ENCODE data around the gene ZBED4.
A peak's percentile ranks its signal among the peaks of the same experiment; 100 is the strongest.

ZBED4 gene, protein sequence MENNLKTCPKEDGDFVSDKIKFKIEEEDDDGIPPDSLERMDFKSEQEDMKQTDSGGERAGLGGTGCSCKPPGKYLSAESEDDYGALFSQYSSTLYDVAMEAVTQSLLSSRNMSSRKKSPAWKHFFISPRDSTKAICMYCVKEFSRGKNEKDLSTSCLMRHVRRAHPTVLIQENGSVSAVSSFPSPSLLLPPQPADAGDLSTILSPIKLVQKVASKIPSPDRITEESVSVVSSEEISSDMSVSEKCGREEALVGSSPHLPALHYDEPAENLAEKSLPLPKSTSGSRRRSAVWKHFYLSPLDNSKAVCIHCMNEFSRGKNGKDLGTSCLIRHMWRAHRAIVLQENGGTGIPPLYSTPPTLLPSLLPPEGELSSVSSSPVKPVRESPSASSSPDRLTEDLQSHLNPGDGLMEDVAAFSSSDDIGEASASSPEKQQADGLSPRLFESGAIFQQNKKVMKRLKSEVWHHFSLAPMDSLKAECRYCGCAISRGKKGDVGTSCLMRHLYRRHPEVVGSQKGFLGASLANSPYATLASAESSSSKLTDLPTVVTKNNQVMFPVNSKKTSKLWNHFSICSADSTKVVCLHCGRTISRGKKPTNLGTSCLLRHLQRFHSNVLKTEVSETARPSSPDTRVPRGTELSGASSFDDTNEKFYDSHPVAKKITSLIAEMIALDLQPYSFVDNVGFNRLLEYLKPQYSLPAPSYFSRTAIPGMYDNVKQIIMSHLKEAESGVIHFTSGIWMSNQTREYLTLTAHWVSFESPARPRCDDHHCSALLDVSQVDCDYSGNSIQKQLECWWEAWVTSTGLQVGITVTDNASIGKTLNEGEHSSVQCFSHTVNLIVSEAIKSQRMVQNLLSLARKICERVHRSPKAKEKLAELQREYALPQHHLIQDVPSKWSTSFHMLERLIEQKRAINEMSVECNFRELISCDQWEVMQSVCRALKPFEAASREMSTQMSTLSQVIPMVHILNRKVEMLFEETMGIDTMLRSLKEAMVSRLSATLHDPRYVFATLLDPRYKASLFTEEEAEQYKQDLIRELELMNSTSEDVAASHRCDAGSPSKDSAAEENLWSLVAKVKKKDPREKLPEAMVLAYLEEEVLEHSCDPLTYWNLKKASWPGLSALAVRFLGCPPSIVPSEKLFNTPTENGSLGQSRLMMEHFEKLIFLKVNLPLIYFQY

DNA sequence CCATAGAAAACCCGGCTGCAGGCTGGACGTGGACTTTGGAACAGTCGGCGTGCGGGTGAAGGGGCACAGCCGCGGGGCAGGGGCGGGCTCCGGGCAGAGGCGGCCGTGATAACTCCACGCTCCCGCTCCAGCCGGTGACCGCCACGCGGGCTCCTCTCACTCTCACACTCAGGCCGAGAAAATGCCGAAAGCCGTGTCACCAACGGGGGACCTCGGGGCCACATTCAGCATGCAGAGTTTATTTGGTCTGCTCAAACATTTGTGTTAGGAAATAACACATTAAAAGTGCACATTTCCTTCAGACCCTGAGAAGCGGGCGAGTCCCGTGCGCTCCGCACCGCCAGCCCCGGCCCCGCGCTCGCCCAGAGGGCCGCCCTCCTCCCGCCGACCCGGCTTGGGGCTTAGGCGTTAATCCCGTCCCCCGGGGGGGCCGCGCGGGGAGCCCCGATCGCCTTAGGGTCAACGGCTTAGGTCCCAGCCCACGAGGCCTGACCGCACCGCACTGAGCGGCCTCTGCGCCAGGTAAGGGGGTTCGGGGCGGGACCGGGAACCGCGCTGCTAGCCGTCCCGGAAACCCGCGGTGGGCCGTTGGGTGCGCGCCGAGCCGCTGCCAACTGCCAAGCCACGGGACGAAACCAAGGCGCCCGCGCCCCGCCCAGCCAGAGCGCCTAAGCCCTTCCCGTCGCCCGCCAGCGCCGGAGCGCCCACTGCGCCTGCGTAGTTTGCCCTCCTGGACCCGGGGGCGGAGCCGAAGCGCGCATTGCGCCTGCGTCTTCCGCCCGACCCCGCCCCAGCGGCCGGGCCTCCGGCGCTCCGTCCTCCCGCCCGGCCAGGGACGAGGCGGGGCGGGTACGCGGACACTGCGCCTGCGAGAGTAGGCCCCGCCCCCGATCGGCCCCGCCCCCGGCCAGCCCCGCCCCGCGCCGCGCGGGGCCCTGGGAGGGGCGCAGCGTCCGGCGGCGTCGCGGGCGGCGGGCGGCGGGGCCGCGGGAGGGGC lies at the start of gene ZBED4:
Gene ZBED4, plus strand, starts transcription at position 947 of the 997 bp plus-strand sequence. CDS start 29,819 bp downstream, outside the sequence.
- DNase-seq (ENCODE audit: extremely low read depth, insufficient read length) = peak; percentile 98
- TF ChIP-seq, protein P1, sequence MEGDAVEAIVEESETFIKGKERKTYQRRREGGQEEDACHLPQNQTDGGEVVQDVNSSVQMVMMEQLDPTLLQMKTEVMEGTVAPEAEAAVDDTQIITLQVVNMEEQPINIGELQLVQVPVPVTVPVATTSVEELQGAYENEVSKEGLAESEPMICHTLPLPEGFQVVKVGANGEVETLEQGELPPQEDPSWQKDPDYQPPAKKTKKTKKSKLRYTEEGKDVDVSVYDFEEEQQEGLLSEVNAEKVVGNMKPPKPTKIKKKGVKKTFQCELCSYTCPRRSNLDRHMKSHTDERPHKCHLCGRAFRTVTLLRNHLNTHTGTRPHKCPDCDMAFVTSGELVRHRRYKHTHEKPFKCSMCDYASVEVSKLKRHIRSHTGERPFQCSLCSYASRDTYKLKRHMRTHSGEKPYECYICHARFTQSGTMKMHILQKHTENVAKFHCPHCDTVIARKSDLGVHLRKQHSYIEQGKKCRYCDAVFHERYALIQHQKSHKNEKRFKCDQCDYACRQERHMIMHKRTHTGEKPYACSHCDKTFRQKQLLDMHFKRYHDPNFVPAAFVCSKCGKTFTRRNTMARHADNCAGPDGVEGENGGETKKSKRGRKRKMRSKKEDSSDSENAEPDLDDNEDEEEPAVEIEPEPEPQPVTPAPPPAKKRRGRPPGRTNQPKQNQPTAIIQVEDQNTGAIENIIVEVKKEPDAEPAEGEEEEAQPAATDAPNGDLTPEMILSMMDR (IDR thresholded peaks at IDR 0.05; ENCODE audit: insufficient read depth, low read length, poor library complexity, severe bottlenecking) = no peak
- Histone ChIP-seq H3K36me3 (ENCODE audit: control insufficient read depth, insufficient read depth, low read length) (no peaks in the 10 kb centered on the region; the same call in 1 of the 2 replicates), H3K4me3 (replicated peaks; ENCODE audit: low read depth, low read length) (peak within 1 kb of the TSS; percentile 92), H3K27me3 (replicated peaks; ENCODE audit: control insufficient read depth, insufficient read depth, low read length) (peaks cover 1% of the 10 kb centered on the region; the same call in 1 of the 2 replicates)

DNA sequence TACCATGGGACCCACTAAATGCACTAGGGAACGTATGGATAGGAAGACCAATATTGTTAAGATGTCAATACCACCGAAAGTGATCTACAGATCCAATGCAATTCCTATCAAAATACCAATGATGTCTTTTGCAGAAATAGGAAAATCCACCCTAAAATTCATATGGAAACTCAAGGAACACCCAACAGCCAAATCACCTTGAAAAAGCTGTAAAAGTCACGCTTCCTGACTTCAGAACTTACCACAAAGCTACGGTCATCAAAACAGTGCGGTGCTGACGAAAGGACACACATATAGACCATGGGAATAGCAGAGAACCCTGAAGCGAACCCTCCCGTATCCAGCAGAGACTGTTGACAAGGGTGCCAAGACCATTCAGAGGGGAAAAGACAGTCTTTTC lies 46.5 kb upstream of the ZBED4 start:
- Histone ChIP-seq H3K27me3 (replicated peaks; ENCODE audit: control insufficient read depth, insufficient read depth, low read length) (no peaks in the 10 kb centered on the region), H3K4me3 (replicated peaks; ENCODE audit: low read depth, low read length) (no peak overlapping the region), H3K36me3 (ENCODE audit: control insufficient read depth, insufficient read depth, low read length) (peaks cover 8% of the 10 kb centered on the region)
- TF ChIP-seq, protein P1 (IDR thresholded peaks at IDR 0.05; ENCODE audit: insufficient read depth, low read length, poor library complexity, severe bottlenecking) = no peak
- DNase-seq (ENCODE audit: extremely low read depth, insufficient read length) = no peak

DNA sequence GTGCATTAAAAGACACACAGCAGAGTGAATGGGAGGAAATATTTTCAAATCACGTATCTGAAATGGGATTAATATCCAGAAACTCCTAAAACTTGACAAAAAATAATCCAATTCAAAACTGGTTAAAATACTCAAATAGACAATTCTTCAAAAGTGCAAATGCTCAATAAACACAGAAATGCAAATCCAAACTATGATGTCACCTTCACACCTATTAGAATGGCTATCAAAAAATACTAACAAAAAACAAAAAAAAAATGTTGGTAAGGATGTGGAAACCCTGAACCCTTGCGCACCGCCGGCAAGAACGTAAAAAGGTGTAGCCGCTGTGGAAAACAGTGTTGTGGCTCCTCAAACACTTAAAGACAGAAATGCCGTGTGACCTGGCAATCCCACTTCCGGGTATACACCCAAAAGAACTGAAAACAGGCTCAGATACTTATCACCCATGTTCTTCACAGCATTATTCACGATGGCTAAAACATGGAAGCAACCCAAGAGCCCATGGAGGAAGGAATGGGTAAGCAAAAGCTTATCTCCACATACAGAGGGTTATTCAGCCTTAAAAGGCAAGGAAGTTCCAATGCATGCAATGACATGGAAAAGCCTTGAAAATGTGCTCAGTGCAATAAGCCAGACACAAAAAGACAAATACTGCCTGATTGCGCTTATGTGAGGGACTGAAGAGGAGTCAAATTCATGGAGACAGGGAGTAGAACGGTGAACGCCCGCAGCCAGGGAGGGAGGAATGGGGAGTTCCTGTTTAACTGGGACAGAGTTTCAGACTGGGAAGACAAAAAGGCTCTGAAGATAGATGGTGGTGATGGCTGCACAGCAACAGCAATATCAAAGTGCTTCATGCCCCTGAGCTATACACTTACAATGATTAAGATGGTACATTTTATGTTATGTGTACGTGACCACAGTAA lies 45.6 kb upstream of the ZBED4 start:
- H3K36me3 ChIP-seq (ENCODE audit: control insufficient read depth, insufficient read depth, low read length) = peaks cover 12% of the 10 kb centered on the region
- no peak for DNase-seq (ENCODE audit: extremely low read depth, insufficient read length)
- TF ChIP-seq, protein P1 (IDR thresholded peaks at IDR 0.05; ENCODE audit: insufficient read depth, low read length, poor library complexity, severe bottlenecking) = no peak
- H3K27me3 ChIP-seq (replicated peaks; ENCODE audit: control insufficient read depth, insufficient read depth, low read length) = no peaks in the 10 kb centered on the region
- H3K4me3 ChIP-seq (replicated peaks; ENCODE audit: low read depth, low read length) = no peak overlapping the region

DNA sequence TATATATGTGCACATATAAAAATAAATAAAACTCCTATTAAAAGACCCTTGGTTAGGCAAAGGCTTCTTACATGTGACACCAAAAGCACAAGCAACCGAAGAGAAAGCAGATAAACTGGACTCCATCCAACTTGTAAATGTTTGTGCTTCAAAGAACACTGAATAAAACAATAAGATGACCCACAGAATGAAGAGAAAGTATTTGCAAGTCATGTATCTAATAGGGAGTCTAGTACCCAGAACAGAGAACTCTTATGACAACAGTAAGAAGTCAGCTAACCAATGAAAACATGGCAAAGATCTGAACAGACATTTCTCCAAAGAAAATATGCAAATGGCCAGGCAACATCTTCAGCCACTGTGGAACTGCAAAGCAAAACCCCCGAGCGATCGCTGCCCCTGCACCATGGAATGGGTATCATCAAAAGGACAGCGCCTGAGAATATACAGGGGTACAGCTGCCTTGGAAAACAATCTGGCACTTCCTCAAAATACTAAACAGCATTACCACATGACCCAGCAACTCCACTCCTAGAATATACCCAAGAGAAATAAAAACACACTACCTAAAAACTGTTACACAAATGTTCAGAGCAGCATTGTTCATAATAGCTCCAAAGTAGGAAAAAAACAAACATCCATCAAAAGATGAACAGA lies 43.2 kb upstream of the ZBED4 start:
- DNase-seq (ENCODE audit: extremely low read depth, insufficient read length) = no peak
- no peaks in the 10 kb centered on the region for H3K27me3 ChIP-seq (replicated peaks; ENCODE audit: control insufficient read depth, insufficient read depth, low read length)
- no peak overlapping the region for H3K4me3 ChIP-seq (replicated peaks; ENCODE audit: low read depth, low read length)
- TF ChIP-seq, protein P1 (IDR thresholded peaks at IDR 0.05; ENCODE audit: insufficient read depth, low read length, poor library complexity, severe bottlenecking) = no peak
- peaks cover 9% of the 10 kb centered on the region for H3K36me3 ChIP-seq (ENCODE audit: control insufficient read depth, insufficient read depth, low read length)
